ENCODE measurements around the gene SYNGR3.
"Not testable (repeated sequence)": the region's sequence is repeated elsewhere in the genome, so short reads cannot be mapped to it uniquely, and the experiment has no call there.

SYNGR3 gene

DNA sequence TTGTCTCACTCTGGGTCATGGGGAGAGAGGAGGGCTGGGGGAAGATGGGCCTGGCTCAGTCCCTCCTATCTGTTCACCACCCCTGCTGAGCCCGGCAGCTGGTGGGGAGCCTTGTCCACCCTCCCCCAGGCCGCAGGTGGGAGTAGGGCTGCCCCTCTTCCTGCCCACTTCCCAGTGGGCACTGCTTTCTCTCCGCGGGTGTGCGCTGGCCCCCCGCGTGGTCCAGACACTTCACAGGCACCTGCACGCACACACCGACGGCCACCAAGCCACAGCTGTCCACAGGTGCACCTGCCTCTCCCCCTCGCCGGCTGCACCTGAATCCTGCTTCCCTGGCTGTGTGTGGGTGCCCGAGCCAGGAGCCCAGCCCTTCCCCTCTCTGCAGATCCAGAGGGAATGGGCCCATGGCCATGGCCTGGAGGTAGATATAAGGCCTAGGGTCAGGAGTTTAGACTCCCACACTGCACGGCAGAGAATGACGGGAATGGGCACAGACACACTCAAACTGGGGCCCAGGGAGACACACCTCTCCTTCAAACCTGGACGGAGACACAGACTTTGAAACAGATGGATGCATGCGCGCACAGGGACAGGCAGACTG, 39.0 kb downstream of the SYNGR3 start:
- DNase-seq (ENCODE audit: low read depth) = no peak

DNA sequence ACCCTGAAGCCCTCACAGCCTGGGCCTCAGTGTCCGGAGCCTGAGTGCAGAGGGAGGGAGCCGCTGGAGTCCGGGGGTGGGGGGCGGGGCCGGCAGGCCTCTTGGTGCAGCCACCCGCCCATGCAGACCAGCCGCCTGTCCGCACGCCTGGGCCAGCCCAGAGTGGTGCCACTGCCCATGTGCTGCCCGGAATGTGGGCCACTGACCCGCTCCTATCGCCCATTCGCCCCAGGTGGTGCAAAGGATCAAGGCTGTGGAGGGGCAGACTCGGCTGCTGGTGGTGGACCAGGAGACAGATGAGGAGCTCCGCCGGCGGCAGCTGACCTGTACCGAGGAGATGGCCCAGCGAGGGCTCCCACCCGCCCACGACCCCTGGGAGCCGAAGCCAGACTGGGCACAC, 39.6 kb downstream of the SYNGR3 start:
- no peak for DNase-seq (ENCODE audit: low read depth)

DNA sequence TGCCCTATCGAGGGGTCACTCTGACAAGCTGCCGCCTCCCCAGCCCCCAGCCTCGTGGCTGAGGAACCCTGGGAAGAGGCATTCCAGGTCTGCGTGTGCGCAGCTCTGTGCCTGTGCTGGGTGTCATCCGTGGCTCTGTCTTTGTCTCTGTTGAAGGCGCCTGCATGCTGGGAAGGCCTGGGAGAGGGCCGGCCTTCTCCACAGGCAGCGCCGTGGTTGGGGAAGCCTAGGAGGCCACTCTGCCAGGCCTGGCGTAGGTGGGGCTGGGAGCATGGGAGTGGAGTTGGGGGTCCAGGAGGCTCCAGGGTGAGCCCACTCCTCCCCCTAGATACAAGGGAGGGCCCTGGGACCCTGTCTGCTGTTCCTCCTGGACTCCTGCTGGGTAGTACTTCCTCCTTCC, 40.3 kb downstream of the SYNGR3 start:
- DNase-seq (ENCODE audit: low read depth) = no peak

DNA sequence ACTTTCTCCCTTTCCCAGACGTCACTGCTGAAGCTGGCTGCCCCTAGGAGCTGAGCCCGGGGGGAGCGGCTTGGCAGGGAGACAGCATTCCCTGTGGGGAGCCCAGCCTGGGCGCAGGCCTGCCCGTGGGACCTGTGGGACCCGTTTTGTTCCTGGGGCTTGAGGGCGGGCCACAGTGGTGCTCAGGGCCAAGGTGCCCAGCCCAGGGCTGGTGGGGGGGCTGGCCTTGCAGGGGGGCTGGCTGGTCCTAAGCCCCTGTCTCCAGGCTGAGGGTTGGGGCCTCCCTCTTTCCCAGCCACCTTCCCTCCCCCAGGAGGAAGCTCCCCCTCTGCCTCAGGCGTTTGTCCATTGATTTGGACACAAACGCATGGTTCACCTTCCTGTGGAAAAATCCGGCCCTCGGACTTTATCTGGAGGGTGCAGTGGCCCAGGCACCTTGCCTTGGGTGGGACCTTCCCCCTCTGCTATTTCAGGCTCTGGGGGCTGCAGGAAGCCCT, 41.4 kb downstream of the SYNGR3 start:
- DNase-seq (ENCODE audit: low read depth) = no peak

DNA sequence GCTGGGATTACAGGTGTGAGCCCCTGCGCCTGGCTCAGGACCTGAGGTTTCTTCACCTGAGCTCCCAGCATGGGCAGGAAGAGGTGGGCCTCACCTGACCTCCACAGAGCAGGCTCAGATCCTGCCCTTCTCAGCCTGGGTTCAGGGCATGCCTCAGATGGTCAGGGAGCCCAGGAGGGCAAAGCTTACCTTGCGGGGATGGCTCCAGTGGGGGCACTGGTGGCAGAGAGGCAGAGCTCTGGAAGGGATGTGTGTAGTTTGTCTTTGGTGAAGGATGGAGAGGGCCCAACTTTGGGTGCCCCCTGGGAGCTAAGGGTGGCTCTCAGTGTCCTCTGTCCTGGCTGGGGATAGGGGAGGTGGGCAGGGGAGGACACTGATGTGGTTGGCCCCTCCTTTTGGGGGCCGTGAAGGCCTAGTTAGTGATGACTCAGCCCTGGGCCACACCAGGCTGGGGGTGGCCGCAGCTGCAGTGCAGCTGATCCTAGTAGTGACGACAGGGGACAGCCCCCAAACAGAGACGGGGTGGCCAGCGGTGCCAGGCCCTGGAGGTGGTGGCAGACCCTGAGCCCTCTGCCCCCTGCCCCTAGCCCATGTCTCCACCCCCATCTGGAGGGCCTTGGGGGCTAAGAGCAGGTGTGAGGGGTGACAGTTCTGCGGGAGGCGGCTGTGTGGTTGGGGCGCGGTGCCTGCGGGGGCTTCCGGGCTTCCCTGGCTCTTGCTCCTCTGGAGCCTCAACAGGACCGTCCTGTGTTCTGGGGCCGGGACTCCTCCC, 42.7 kb downstream of the SYNGR3 start:
- no peak for DNase-seq (ENCODE audit: low read depth)

DNA sequence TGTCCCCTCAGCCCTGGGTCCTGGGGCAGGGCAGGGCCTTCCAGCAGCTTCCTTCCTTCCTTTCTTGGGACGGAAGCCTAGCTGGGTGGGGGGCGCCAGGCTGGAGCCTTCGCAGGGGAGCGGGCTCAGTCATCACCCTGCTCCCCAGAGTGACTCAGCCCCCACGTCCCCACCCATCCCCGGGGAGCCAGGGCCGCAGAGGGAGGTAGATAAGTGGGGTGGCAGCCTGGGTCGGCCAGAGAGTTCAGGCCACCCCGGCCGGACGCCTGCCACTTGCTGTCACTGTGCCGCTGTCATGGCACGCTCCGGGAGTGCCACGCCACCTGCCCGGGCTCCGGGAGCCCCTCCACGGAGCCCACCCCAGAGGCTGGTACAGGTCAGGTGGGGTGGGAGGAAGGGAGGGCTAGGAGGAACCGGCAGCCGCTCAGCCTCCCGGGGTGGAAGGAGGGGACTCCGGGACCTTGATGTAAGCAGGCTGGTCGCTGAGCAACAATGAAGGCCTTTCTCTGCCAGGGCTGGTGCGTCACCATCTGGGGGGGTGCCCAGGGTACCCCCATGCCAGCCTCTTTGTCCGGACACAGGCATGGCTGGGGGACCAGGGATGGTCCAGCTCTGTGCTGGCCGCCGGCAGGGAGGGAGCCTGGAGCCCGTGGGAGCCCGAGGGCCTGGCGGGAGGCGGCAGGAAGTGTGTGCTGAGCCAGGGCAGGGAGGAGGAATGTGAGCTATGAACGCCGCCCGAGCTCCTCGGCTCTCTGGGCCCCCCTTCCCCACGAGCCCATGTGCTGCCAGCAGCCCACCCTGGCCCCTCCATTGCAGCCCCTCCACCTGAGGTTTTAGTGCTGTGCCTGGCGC, 43.5 kb downstream of the SYNGR3 start:
- DNase-seq (ENCODE audit: low read depth) = no peak

DNA sequence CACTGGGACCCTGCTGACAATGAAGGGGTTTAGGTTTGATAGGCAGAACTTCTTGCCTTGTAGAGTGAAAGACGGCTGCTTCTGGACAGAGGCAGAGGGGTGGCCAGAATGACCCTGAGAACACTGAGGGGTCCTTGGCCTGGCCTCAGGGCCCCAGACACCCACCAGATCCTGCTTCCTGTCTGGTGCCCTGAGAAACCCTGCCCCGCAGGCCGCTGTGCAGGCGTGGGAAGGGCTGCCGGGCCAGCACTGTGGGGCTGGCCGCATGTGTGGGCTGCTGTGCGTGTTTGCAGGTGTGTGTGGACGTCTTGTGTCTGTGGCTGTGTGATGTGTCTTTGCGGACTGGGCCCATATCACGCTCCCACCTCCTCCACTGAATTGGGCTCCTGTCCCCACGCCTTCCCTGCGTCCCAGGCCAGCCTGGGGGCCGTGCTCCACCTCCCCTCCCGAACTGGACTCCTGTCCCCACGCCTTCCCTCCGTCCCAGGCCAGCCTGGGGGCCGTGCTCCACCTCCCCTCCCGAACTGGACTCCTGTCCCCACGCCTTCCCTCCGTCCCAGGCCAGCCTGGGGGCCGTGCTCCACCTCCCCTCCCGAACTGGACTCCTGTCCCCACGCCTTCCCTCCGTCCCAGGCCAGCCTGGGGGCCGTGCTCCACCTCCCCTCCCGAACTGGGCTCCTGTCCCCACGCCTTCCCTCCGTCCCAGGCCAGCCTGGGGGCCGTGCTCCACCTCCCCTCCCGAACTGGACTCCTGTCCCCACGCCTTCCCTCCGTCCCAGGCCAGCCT, 44.3 kb downstream of the SYNGR3 start:
- DNase-seq (ENCODE audit: low read depth) = not testable (repeated sequence)

DNA sequence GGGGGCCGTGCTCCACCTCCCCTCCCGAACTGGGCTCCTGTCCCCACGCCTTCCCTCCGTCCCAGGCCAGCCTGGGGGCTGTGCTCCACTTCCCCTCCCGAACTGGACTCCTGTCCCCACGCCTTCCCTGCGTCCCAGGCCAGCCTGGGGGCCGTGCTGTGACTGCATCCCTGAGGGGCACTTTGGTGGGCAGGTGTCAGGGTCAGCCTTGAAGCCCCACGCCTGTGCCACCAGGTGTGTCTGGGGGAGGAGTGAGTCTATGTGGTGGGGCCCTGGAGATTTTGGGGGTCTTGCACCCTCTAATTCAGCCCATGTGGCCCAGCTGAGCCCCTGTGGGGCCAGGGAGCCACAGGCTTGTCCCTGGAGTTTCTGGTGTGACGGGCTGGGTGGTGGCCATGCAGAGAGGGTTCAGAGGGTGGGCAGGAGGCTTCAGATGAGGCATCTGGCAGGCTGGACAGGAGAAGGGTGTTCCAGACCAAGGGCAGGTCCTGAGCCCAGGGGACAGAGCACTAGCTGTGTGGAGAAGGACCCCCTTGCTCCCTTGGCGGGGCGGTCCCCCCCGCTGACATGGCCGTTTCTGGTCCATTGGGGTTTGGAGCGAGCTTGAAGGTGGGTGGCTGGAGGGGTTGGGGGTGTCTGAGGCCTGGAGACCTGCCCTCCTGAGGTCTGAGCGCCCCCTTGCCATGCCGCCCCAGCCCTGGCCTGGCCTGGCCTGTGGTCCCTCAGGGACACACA, 45.1 kb downstream of the SYNGR3 start:
- no peak for DNase-seq (ENCODE audit: low read depth)

DNA sequence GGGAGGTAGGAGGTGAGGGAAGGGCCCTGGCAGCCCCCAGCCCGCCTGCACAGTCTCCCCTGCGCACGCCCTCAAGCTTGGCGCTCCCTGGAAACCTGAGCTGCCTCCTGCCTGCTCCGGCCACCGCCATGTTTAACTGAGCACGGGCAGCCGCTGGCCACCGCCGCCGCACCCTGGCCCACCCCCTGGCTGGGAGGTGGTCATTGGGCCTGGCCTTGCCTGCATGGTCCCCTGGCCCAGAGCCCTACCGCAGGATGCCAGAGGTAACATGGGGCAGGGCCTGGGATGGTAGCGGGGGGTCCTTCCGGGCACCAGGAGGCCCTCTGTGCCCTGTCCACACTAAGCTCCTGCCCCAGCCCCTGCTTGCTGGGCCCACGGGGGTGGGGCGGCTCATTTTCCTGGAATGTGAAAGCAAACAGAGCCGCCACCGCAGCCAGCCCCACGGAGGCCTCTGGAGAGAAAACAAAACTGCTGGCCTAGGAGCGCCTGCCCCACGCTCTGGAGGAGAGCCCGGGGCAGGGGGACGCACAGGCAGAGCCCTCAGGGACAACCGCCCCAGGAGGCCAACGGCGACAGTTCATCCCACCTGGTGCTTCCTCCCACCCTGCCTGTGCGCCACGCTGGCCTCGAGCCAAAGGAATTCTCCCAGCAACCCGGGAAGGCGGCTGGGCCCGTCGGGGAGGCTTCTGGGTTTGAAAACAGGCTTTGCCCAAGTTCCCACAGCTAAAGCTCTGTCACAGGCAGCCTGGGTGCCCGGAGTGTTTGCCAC, 45.8 kb downstream of the SYNGR3 start:
- no peak for DNase-seq (ENCODE audit: low read depth)

DNA sequence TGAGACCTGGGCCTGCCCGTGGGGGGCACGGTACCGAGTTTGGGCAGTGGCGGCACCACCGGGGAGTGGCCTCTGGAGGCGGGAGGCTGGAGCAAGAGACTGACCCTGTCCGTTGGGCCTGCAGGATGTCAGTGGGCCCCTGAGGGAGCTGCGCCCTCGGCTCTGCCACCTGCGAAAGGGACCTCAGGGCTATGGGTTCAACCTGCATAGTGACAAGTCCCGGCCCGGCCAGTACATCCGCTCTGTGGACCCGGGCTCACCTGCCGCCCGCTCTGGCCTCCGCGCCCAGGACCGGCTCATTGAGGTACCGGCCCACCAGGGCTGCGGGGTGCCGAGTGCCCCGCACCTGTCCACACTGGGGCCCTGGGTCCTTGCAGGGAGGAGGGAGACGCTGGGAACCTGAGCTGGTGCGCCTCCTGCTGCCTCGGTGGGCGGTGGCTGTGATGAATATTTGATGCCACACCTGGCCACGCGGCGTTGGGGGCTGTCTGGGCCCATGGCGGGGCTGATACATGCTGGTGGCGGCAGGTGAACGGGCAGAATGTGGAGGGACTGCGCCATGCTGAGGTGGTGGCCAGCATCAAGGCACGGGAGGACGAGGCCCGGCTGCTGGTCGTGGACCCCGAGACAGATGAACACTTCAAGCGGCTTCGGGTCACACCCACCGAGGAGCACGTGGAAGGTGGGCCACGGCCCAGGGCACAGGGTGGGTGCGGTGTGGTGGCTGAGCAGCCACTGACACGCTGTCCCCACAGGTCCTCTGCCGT, 46.6 kb downstream of the SYNGR3 start:
- no peak for DNase-seq (ENCODE audit: low read depth)

DNA sequence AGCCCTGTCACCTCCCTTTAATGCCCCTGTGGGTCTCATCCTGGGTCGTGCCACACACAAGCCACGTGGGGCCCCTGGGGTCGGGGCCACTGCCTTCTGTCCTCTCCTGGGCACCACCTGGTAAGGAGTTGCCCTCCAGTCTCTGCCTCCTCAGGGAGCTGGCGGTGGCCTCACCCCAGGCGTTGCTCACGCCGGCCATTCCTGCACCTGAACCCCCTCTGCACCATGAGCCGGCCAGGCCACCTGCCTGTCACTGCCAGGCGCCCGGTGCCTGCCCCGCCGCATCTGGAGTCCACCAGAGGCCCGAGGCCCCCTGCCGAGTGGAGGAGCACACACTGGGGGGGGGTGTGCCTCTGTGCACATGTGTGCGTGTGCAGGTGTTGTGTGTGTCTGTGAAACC, 47.3 kb downstream of the SYNGR3 start:
- DNase-seq (ENCODE audit: low read depth) = no peak

DNA sequence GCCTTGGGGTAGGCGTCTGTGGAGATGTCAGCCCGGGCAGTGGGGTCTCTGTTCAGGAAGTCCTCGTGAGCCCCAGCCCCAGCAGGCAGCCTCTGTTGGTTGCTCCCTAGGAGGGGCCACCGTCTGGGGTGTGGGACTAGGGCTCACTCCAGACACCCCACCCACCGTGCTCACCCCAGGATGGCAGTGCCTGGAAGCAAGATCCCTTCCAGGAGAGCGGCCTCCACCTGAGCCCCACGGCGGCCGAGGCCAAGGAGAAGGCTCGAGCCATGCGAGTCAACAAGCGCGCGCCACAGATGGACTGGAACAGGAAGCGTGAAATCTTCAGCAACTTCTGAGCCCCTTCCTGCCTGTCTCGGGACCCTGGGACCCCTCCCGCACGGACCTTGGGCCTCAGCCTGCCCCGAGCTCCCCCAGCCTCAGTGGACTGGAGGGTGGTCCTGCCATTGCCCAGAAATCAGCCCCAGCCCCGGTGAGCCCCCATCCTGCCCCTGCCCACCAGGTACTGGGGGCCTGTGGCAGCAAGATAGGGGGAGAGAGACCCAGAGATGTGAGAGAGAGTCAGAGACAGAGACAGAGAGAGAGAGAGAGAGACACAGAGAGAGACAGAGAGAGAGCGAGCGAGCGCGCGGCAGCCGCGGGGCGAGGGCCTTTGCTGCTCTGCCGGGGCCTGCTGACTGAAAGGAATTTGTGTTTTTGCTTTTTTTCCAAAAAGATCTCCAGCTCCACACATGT, 48.0 kb downstream of the SYNGR3 start:
- no peak for DNase-seq (ENCODE audit: low read depth)

DNA sequence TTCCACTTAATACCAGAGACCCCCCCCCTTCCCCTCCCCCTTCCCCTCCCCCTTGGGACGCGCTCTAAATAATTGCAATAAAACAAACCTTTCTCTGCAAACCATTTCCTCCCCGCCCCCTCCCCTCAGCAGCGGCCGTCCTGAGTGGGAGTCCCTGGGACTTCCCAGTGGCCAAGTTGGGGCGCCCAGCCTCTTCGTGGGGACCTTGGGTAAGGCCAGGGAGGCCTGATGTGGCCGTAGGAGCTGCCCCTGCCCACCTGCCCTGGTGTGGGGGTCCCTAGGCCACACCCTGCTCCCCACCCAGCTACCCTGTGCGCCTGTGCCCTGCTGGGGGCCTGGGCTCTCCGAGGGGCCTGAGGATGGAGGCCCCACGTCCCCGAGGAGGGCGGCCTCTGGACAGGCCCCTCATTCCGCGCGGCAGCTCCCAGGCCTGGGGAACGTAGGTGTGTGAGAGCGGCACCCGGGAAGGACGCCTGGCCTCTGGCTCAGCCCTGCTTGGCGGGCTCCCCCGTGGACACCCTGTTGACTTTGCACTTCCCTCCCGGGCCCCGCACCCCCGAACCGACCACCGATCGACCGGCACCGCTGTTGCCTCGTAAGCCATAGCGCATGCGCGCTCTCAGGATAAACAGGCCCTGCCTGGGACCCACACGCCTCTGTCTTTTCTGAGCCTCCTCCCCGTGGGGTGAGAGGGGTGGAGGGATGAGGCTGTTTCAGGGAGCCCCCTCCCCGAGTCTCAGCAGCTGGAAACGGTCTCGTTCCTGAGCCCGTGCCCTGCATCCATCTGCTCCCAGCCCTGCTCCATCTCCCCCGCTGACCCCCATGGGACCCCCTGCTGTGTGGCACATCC, 48.8 kb downstream of the SYNGR3 start:
- DNase-seq (ENCODE audit: low read depth) = no peak

DNA sequence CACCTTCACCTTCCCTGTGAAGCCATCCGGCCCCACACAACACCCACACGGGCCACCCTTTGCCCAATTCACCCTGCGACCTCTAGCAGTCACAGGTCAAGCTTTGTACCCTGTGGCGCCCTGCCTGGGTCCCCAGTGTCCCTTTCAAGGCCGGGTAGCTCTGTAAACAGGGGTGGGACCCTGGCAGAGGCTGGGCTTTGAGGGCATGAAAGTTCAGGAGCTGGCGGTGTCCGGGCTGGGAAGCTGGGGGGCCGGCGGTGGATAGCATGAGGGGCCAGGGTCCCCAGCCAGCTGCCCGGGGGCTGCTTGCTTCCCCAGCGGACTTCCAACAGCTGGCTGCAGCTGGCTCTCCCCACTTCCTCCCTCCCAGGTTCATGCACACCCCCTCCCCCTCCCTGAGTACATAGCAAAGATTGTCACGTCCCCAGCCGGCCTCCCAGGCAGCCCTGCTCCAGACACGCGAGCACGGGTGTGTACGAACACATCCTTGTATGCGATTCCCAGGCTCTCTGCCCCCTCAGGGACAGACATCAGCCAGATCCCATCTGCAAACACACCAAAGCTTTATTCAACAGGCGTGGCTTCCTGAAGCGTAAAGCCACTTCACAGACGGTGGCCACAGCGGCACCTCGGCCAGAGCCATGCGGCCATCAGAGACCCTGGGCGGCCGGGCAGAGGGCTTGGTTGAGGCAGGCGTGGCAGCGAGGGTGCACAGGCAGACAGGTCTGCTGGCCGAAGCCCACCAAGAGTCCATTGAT, 49.7 kb downstream of the SYNGR3 start:
- DNase-seq (ENCODE audit: low read depth) = no peak

DNA sequence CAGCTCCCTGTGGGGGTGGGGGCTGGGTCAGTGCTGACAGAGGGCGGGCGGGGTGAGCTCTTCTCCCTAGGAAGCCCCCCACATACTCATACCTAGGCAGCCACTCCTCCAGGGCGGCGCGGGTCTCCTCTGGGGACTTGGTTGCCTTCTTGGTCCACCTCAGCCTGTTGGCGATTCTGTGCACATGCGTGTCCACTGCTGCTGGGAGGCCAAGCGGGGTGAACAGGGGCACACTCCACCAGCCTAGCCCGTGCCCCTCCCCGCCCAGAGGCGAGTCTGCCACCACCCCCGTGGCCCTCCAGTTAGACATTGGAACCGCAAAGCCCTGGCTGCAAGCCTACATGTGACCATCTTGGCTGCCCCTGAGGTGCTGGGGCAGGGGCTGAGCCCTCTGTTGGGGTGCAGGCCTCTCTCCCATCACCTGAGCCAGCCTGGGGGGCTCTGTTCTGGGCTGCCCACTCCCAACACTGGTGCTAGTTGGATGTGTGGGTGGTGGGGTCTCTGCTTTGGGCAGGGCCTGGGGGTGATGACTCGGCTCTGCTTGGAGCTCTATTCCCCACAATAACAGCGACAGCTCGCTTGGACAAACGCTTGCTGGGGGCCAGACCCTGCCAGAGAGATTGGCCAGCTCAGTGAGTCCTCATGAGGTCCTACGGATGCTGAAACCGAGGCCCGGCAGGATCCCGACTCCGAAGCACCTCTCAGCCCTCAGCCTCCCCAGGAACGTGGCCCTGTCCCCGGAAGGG, 50.4 kb downstream of the SYNGR3 start:
- no peak for DNase-seq (ENCODE audit: low read depth)

DNA sequence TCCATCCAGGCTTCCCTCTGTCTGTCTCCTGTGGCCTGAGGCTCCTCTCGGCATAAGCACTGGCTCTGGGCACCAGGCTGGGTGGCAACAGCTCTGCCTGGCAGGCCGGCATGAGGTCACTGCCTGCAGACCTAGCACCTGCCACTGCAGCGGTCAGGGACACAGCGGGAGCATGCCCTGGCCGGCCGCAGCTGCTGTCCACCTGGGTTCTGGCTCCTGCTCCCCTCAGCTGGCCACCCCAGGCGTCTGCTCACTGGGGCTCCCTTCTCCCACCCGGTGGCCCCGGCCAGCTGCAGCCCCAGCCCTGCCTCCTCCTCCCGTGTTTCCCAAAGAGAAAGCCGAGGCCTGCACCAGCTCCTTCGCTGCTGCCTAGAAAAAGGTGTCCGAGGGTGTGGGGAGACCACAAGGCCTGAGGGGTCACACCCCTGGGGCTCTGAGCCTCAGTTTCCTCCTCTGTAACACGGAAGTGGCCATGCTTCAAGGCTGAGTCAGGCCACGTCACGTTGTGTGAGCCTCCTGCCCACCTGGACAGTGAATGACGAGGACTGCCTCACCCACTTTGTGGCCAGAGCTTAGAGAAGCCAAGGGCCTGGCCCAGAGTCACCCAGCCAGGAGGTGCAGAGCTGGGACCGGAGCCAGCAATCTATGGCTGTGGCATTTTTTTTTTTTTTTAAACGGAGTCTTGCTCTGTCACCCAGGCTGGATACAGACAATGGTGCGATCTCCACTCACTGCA, 51.2 kb downstream of the SYNGR3 start:
- DNase-seq (ENCODE audit: low read depth) = no peak
